Measurements from ENCODE around the gene SPTLC1. TPM values are rescaled to one million over a fixed set of nuclear protein-coding genes. Genes with fewer than 3 reads are reported as not detected.
"Not testable (repeated sequence)": the region's sequence is repeated elsewhere in the genome, so short reads cannot be mapped to it uniquely, and the experiment has no call there.

The SPTLC1 gene
- total RNA-seq, 4 donors from 2014 or later: 36.7 to 160 (median 112) TPM

GRCh38 chr9:92136184-92136858, 21.1 kb upstream of the SPTLC1 start:
- no peaks in the 10 kb centered on the region for H3K9me3 ChIP-seq
- H3K27me3 ChIP-seq: peaks cover 13% of the 10 kb centered on the region
- TF ChIP-seq POLR2AphosphoS5 (IDR thresholded peaks at IDR 0.05) (no peak), CTCF (IDR thresholded peaks at IDR 0.05) (no peak), POLR2A (IDR thresholded peaks at IDR 0.05) (no peak), EP300 (IDR thresholded peaks at IDR 0.05; ENCODE audit: low read depth) (no peak)
- H3K36me3 ChIP-seq: no peaks in the 10 kb centered on the region
- DNase-seq: no peak
- H3K4me1 ChIP-seq: peaks cover 0 to 18% (median 11%) of the 10 kb centered on the region in 4 donors
- WGBS, 2 donors (ENCODE audit: low coverage in 1 of 2): 74% methylated on average over 16 of the region's 19 CpGs; no CpG with 5 or more reads in 1 of the 2 donors
- in situ Hi-C loops (cut with MboI; ENCODE audit: low pct_ligation_motif_present in 1 of 4, low pct_unique_long_range_greater_than_20kb in 1 of 4, low sequenced_read_pairs in 3 of 4) (loop anchor here (10.0 to 25.0 kb wide), 5 partner anchors 101 to 651 kb away; no protein-coding TSS in a partner anchor), intact Hi-C loops (cut with DNase I; ENCODE audit: low total_unique reads) (loop anchor here (10.0 kb wide), 1 partner anchor 158 kb away; the partner anchor contains the start of gene IARS1)
- H3K4me3 ChIP-seq: no peak overlapping the region
- no peak overlapping the region for H3K27ac ChIP-seq

- no peaks in the 10 kb centered on the region for H3K36me3 ChIP-seq
- 86% methylated on average over 5 of the region's 7 CpGs; no CpG with 5 or more reads in 1 of the 2 donors for WGBS, 2 donors (ENCODE audit: low coverage in 1 of 2)
- no peaks in the 10 kb centered on the region for H3K9me3 ChIP-seq
- peaks cover 6% of the 10 kb centered on the region for H3K27me3 ChIP-seq
- H3K4me1 ChIP-seq: peaks cover 0 to 12% (median 6%) of the 10 kb centered on the region in 4 donors
- in situ Hi-C loops (cut with MboI; ENCODE audit: low pct_ligation_motif_present in 1 of 4, low pct_unique_long_range_greater_than_20kb in 1 of 4, low sequenced_read_pairs in 3 of 4) (loop anchor here (10.0 to 25.0 kb wide), 5 partner anchors 102 to 652 kb away; no protein-coding TSS in a partner anchor), intact Hi-C loops (cut with DNase I; ENCODE audit: low total_unique reads) (loop anchor here (10.0 kb wide), 1 partner anchor 159 kb away; the partner anchor contains the start of gene IARS1)
- TF ChIP-seq EP300 (IDR thresholded peaks at IDR 0.05; ENCODE audit: low read depth) (no peak), POLR2AphosphoS5 (IDR thresholded peaks at IDR 0.05) (no peak), CTCF (IDR thresholded peaks at IDR 0.05) (no peak), POLR2A (IDR thresholded peaks at IDR 0.05) (no peak)
- H3K4me3 ChIP-seq: no peak overlapping the region
- no peak for DNase-seq
- H3K27ac ChIP-seq: no peak overlapping the region
These were observed 20.4 kb upstream of the SPTLC1 start for GRCh38 chr9:92135576-92135975.

- H3K4me3 ChIP-seq: no peak overlapping the region
These were observed 18.9 kb upstream of the SPTLC1 start for GRCh38 chr9:92133949-92134604.

GRCh38 chr9:92132913-92133312, 17.7 kb upstream of the SPTLC1 start:
- in situ Hi-C loops (cut with MboI; ENCODE audit: low pct_ligation_motif_present in 1 of 4, low pct_unique_long_range_greater_than_20kb in 1 of 4, low sequenced_read_pairs in 3 of 4): loop anchor here (10.0 to 25.0 kb wide), 5 partner anchors 104 to 654 kb away; no protein-coding TSS in a partner anchor
- H3K4me3 ChIP-seq: not testable (repeated sequence)
- intact Hi-C loops (cut with DNase I; ENCODE audit: low total_unique reads): loop anchor here (10.0 kb wide), 1 partner anchor 162 kb away; the partner anchor contains the start of gene IARS1

More at GRCh38 chr9:92133949-92134604, 18.9 kb upstream of the SPTLC1 start:
- peaks cover 4% of the 10 kb centered on the region for H3K27me3 ChIP-seq
- no peaks in the 10 kb centered on the region for H3K36me3 ChIP-seq
- DNase-seq: peak; percentile 79
- H3K4me1 ChIP-seq: peaks cover 0 to 7% (median 3%) of the 10 kb centered on the region in 4 donors
- intact Hi-C loops (cut with DNase I; ENCODE audit: low total_unique reads) (loop anchor here (10.0 kb wide), 1 partner anchor 161 kb away; the partner anchor contains the start of gene IARS1), in situ Hi-C loops (cut with MboI; ENCODE audit: low pct_ligation_motif_present in 1 of 4, low pct_unique_long_range_greater_than_20kb in 1 of 4, low sequenced_read_pairs in 3 of 4) (loop anchor here (10.0 to 25.0 kb wide), 5 partner anchors 103 to 653 kb away; no protein-coding TSS in a partner anchor)
- H3K27ac ChIP-seq: peak overlapping the region in 2 of 4 donors; percentile 21 to 23
- TF ChIP-seq CTCF (IDR thresholded peaks at IDR 0.05) (peak; percentile 76 to 95 (median 92)), EP300 (IDR thresholded peaks at IDR 0.05; ENCODE audit: low read depth) (no peak)
- 12% methylated on average over 19 of the region's 19 CpGs; no CpG with 5 or more reads in 1 of the 2 donors for WGBS, 2 donors (ENCODE audit: low coverage in 1 of 2)
- H3K9me3 ChIP-seq: no peaks in the 10 kb centered on the region

More at GRCh38 chr9:92132913-92133312, 17.7 kb upstream of the SPTLC1 start:
- DNase-seq, H3K36me3 ChIP-seq, H3K4me1 ChIP-seq, H3K9me3 ChIP-seq, H3K27me3 ChIP-seq, H3K27ac ChIP-seq: not testable (repeated sequence)
- WGBS, 2 donors (ENCODE audit: low coverage in 1 of 2): 71% methylated on average over 1 of the region's 1 CpG; no CpG with 5 or more reads in 1 of the 2 donors
